ENCODE data around the gene LRP1.

Gene LRP1

DNA sequence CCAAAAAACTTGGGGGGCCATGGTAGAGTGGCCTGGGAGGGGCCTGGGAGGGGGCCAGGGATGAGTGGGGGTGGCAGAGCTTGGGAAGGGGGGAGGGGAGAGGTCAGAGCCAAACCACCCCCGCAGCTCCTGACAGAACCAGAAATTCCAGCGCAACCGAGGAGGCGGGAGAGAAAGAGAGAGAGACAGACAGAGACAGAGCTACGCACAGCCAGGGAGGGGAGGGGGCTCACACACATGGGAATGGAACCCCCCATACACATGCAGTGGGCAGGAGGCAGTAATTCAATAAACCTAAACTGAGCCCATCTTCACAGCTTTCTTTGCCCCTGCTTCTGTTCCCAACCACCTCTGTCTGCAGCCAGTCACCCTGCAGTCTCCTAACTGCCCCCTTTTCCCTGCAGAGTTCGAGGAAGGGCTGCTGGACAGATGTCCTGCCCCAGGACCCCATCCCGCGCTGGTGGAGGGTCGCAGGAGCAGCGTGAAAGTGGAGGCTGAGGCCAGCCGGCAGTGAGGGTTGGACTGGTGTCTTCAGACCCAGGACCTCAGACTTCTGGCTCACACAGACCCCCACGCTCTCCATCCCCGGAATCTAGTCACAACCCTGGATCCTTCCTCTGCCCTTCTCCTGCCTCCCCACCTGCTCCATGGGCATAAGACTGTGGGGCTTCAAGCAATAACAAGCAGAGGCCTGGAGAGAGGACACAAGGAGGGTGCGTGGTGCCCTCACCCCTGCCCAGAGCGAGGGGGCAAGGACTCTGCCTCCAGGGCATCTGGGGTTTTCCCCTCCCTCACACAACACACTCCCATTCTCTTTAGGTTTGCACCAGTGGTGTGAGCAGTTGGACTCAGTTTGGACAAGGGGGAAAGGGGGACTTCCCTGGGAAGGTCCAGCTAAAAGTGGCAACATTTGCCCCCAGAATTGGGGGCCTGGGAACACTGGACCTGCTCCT lies 33.8 kb upstream of the LRP1 start:
- DNase-seq: no peak

GRCh38 chr12:57095440-57095839 lies 32.8 kb upstream of the LRP1 start:
- no peak for DNase-seq

DNA sequence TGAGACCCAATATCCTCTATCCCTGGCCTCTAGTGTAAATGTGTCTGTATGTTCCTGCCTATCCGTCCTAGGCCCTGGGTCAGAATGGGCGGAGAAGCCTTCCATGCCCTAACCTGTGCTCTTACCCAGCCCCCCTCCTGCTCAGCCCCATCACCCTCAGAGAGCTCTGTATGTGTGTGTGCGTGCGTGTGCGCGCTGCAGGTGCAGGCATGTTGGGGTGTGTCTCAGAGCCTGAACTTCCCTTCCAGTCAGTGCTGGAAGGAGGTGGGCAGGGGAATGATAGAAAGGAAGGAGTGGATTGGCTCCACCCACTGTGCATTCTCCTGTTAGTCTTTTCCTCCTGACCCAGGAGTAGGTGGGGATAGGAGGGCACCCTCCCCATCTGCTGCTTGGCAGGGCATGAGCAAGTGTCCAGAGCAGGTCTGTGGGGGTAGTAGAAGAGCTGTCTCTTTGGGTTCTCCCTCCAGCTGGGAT lies 32.1 kb upstream of the LRP1 start:
- no peak for DNase-seq

- no peak for DNase-seq
Measured at GRCh38 chr12:57096748-57097553, 31.3 kb upstream of the LRP1 start.

GRCh38 chr12:57097554-57097835 lies 30.8 kb upstream of the LRP1 start:
- no peak for DNase-seq

GRCh38 chr12:57098546-57098945 lies 29.7 kb upstream of the LRP1 start:
- no peak for DNase-seq

DNA sequence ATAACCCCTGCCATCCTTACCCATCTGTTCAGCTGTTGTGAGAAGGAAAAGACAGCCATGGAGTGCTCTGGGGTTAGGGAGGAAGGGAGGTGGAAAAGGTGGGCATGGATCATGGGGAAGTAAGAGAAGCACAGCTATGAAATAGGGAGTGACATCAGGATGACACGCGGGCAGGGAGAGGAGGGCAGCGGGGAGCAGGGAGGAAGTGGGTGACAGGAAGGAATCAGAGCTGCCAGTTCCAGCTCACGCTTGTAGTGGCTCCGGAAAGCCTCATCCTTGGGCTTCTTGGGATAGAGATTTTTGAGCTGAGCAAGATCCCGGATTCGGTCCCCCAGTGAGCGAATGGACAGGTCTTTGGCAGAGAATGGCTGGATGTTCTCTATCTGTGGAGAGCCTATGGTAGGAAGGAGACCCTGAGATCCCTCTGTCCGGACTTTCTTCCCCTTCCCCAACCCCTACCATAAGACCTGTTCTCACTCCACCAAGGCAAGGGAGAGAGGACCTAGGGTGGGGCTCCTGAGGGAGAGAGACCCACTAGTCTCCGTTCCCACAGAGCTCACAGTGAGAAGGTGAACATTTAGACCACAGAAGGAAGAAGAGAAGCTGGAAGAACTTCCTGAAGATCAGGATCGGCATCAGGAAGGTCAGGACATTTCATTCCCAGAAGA lies 29.1 kb upstream of the LRP1 start:
- DNase-seq: no peak

GRCh38 chr12:57099766-57100165 lies 28.5 kb upstream of the LRP1 start:
- no peak for DNase-seq

- DNase-seq: no peak
Measured at GRCh38 chr12:57101892-57102695, 26.2 kb upstream of the LRP1 start.

DNA sequence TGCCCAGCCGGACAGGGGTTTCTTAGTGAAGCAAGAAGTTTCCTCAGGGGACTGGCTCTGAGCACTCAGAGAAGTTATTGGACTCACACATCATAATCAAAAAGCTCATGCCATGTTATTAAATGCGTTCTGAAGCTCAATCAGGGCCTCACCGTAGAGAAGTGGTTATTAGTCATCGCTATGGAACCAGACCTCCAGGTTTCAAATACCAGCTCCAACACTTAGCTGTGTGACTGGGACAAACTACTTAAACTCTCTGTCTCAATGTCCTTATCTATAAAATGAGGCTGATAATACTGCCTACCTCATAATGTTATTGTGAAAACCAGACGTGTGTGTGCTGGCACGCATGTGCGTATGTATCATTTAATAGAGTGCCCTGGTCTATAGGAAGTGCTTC lies 24.4 kb upstream of the LRP1 start:
- DNase-seq: no peak

DNA sequence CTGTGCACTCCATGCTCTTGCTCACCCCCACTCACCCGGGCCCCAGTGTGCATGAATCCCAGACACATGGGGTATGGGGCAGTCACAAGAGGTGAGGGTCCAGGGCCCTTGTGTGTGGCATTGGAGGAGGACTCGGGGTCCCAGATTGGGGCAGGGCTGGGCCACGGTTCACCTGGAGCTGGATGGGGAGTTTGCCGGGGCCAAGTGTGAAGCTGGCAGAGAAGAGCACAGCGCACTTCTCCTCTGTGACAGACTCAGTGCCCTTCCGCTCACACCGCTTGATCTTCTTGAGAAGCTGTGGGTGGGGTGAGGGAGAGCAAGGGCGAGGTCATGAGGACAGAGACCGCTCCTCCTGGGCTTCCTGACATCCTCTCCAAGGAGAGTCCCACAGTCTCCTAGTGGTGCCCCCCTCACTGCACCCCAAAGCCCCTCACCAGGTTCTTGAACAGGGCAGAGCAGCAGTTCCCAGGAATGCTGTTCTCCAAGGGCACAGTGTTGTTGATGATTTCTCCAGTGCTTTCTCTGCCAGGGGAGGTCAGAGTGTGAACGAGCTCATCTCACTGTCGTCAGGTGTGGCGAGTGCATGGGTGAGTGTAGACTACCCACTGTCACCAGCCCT lies 23.9 kb upstream of the LRP1 start:
- no peak for DNase-seq

DNA sequence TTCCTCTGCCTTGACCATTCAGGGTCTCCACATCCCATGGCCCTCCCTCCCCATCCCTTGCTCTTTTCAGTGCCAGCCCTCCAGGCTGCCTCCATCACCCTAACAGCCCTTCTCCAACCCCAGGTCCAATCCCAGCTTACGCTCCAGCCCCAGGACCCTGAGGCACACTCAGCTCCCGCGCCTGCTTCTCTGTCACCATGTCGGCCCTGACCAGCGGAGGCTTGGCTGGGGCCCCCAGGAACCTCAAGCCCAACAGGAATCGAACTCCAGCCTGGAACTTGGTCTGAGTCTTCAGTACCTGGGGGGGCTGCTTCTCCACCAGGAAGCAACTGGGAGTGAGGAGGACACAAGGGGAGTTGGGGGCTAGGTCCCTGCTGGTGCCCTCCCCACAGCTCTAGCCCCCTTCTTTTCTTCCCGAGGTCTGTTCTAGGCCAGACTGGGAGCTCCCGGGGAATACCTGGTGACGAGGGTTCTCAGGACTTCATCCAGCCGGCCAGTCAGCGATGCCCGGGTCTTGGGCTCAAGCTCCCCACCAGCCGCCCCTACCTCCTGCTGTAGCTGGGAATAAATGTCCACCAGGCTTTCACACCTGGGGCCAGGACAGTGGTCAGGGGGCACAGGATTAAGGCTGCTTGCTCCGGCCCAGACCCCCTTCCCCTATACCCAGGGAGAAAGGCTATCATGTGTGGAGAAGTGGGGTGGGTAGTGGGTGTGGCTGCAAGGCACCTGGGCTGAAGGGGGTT lies 23.1 kb upstream of the LRP1 start:
- DNase-seq: no peak

- no peak for DNase-seq
Measured at GRCh38 chr12:57106021-57106708, 22.1 kb upstream of the LRP1 start.

GRCh38 chr12:57107456-57108155 lies 20.7 kb upstream of the LRP1 start:
- no peak for DNase-seq

GRCh38 chr12:57109207-57110103 lies 18.8 kb upstream of the LRP1 start:
- no peak for DNase-seq

DNA sequence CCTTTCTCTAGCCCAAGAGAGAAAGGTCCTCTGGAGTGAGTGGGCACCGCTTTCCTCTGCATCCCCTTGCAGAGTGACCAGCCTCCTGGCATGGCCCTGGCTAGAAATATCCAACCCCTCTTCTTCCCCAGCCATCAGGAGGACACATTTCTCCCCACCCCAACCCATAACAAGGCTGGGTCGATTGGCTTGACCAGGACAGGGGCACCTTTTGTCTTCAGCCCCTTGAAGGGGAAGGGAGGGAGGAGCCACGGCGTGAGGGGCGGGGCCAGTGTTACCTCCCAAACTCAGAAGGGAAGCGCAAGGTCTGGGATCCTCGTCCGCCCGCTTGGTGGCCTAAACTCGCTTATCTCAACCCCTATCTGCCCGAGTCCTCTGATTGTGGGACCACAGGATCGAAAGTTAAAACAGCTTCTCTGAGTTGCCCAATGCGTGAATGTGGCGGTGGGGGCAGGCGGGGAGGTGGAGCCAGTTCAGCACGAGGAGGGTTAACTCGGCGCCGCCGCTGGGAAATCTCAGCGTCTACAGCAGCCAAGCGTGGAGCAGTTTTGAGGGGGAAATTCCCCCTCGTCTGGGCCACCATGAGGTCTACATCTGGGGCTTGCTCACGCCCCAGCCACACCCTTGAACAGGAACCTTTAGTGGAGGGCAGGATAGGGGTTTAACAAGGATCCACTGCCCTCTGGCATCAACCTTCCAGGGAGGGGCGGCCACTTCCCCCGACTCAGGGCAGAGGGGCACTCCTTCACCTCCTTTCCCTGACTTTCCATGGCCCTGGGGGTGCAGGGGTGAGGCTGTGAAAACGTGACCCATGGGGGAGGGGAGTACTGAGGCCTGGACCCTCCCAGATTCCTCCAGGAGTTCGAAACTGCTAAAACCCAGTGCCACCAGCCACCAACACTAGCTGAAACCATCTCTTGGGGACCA lies 17.9 kb upstream of the LRP1 start:
- peak; percentile 61 to 70 for DNase-seq

DNA sequence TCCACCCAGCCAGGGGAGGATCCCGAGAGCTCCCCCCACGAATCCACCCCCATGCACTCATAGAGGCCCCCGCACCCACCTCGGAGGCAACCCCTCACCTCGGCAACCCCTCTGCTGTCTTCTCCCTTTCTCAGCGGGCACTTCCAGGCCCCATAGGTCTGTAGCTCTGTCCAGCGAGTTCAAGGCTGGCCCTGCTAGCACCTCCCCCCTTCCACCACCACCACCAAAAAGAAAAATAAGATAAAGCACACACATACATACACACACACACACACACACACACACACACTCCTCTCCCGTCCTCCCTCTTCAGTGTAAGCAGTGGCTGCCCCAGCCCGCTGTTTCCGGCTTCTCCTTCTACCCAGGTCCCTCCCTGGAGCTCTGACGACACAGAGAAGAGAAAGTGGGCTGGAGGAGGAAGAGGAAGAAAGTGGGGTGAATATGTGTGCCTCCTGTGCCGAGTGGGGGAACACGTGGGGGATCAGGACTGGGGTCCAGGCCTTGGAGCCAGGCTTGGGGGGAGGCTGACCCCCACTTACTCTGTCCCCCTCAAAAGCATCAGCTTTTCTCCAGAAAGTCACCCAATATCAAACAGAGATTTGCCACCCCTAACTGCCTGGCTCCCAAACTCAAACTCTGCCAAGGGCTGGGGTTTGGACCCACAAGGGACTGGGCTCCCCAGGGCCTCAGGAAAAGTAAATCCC lies 17.1 kb upstream of the LRP1 start, which contains the start of gene STAT6:
Gene STAT6, minus strand, starts transcription at position 332 of the 704 bp plus-strand sequence. CDS start 3,084 bp downstream, outside the sequence.
- DNase-seq: peak; percentile 63 to 67

Measured in stimulated activated CD4-positive, alpha-beta T cell treated with anti-CD3 and anti-CD28 coated beads, Interleukin-2, amount 100 ng/mL, for 48 hours (primary cell).